Measurements from ENCODE around the gene GRIN2C. TPM values are rescaled to one million over a fixed set of nuclear protein-coding genes. Genes with fewer than 3 reads are reported as not detected.
A peak's percentile ranks its signal among the peaks of the same experiment; 100 is the strongest.

The GRIN2C gene
- total and polyA plus RNA-seq, 9 of the 15 experiments (the other 6 are each of a cell fraction or from before 2014, with no cell fraction given) = under 0.01 to 0.33 (median 0.10) TPM; not detected in 2

GRCh38 chr17:74878658-74879057 is 19.0 kb upstream of the GRIN2C start:
- BruUV-seq (replicated peaks) = no TSS peak
- CTCF ChIA-PET (ENCODE audit: low intra/inter-chr PET ratio) = no interaction called here
- H3K4me3 ChIP-seq = no peak overlapping the region

More at GRCh38 chr17:74878658-74879057, 19.0 kb upstream of the GRIN2C start:
- POLR2A ChIA-PET = interaction anchor here (0.6 to 2.7 kb wide), 5 partner anchors 9 to 147 kb away, joined by 3 to 7 read pairs (median 4); no protein-coding TSS in a partner anchor
- Histone ChIP-seq H3K36me3 (ENCODE audit: control insufficient read depth, insufficient read depth, low read length) (no peaks in the 10 kb centered on the region), H4K20me1 (replicated peaks; ENCODE audit: control insufficient read depth, insufficient read depth, low read length) (no peaks in the 10 kb centered on the region), H3K27ac (ENCODE audit: extremely low read depth, low read depth, low read length) (no peak overlapping the region), H3K9ac (ENCODE audit: insufficient read depth in 1 of 2, low read depth in 2 of 2, low read length in 2 of 2) (peak overlapping the region in 1 of 2 experiments; percentile 88; a peak in 1 of 4 replicates), H3K4me1 (replicated peaks in 1 of 2; ENCODE audit: control insufficient read depth in 2 of 2, insufficient read depth in 2 of 2, low read length in 2 of 2) (peaks cover 45 to 46% of the 10 kb centered on the region in 2 experiments), H3K27me3 (ENCODE audit: control insufficient read depth in 2 of 2, insufficient read depth in 2 of 2, low read length in 2 of 2) (no peaks in the 10 kb centered on the region), H3K9me1 (ENCODE audit: control insufficient read depth, insufficient read depth, low read length) (no peaks in the 10 kb centered on the region), H3K4me2 (ENCODE audit: insufficient read depth, low read length) (peak overlapping the region; percentile 53), H3K9me3 (replicated peaks; ENCODE audit: control insufficient read depth, insufficient read depth, low read depth, low read length) (no peaks in the 10 kb centered on the region), H3K79me2 (ENCODE audit: control insufficient read depth, insufficient read depth, low read length) (peaks cover 3% of the 10 kb centered on the region; the same call in 2 of the 3 replicates), H2AFZ (ENCODE audit: low read depth, low read length) (peak overlapping the region; percentile 84)
- DNase-seq (ENCODE audit: extremely low read depth in 1 of 4, low spot score in 3 of 4) = no peak
- TF ChIP-seq HDAC3 (IDR thresholded peaks at IDR 0.05; ENCODE audit: borderline replicate concordance, partially characterized antibody) (peak; percentile 13), BCOR (IDR thresholded peaks at IDR 0.05) (peak; percentile 82), RBM25 (IDR thresholded peaks at IDR 0.05; ENCODE audit: low read depth, low read length, severe bottlenecking) (peak; percentile 83), VEZF1 (CRISPR knock-in tag; IDR thresholded peaks at IDR 0.05) (no peak), TFAM (CRISPR knock-in tag; conservative IDR thresholded peaks at IDR 0.05) (no peak), STAT5B (CRISPR knock-in tag; IDR thresholded peaks at IDR 0.05) (no peak), E2F4 (CRISPR knock-in tag; IDR thresholded peaks at IDR 0.05; ENCODE audit: low read depth) (no peak), ZNF212 (CRISPR knock-in tag; IDR thresholded peaks at IDR 0.05) (no peak), CREB3L1 (IDR thresholded peaks at IDR 0.05; ENCODE audit: borderline replicate concordance, low read depth) (no peak), KDM1A (IDR thresholded peaks at IDR 0.05) (peak; percentile 44; a peak in 2 of 4 replicates), ZNF431 (CRISPR knock-in tag; IDR thresholded peaks at IDR 0.05) (no peak), AFF4 (CRISPR knock-in tag; IDR thresholded peaks at IDR 0.05) (no peak), MCM7 (IDR thresholded peaks at IDR 0.05) (no peak)
- no peak for FAIRE-seq
- WGBS (ENCODE audit: insufficient coverage, low coverage, missing lambda C conversion rate) = 78% methylated on average over 1 of the region's 2 CpGs
- ATAC-seq = no peak
- in situ Hi-C loops (cut with MboI) (no loop called here), intact Hi-C loops (cut with micrococcal nuclease) (loop anchor here (10.0 kb wide), 1 partner anchor 156 kb away; no protein-coding TSS in a partner anchor)

Data from K562 (cell line).